ENCODE data around the gene ARL4A. TPM values are rescaled to one million over a fixed set of nuclear protein-coding genes. Genes with fewer than 3 reads are reported as not detected.

Gene ARL4A
- total and polyA plus RNA-seq, 9 of the 15 experiments (the other 6 are each of a cell fraction or from before 2014, with no cell fraction given): 118 to 688 (median 172) TPM

DNA sequence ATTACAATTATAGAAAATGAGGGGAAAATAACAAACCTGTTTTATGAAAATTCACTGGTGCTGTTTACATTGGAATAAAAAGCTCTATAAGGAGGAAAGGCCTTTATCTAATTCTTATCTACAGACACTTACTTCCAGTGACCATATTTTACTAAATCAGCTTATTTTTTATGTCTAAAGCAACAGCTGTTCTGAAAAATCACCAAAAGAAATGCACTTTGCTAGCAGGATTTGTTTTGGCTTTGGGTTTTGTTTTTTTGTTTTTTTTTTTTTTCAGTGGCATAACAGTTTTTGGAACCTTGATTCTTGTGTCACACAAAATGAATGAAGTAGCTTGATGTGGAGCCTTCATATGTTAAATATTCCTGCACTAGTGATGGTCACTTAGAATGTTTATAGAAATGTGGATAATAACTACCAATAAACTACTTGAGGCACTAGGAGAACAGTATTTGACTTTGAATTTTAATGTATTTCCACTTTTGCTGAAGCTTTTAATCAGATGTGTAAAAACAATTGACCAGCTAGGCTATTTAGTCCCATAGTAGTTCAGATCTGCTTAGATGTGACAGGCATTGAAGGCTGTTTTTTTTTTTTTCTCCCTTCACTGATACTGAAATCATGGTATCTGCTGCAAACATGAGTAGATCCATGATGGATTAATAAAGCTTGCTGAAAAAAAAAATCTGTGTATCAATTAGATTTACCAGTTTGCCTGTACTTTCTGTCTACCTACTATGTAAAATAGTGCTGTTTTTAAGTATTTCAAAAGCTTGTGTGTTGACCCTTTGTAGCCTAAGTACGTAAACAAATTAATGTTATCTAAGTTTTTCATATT lies 2.8 kb downstream of the ARL4A start (continued):
- TF ChIP-seq, protein P1, sequence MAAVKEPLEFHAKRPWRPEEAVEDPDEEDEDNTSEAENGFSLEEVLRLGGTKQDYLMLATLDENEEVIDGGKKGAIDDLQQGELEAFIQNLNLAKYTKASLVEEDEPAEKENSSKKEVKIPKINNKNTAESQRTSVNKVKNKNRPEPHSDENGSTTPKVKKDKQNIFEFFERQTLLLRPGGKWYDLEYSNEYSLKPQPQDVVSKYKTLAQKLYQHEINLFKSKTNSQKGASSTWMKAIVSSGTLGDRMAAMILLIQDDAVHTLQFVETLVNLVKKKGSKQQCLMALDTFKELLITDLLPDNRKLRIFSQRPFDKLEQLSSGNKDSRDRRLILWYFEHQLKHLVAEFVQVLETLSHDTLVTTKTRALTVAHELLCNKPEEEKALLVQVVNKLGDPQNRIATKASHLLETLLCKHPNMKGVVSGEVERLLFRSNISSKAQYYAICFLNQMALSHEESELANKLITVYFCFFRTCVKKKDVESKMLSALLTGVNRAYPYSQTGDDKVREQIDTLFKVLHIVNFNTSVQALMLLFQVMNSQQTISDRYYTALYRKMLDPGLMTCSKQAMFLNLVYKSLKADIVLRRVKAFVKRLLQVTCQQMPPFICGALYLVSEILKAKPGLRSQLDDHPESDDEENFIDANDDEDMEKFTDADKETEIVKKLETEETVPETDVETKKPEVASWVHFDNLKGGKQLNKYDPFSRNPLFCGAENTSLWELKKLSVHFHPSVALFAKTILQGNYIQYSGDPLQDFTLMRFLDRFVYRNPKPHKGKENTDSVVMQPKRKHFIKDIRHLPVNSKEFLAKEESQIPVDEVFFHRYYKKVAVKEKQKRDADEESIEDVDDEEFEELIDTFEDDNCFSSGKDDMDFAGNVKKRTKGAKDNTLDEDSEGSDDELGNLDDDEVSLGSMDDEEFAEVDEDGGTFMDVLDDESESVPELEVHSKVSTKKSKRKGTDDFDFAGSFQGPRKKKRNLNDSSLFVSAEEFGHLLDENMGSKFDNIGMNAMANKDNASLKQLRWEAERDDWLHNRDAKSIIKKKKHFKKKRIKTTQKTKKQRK (IDR thresholded peaks at IDR 0.05; ENCODE audit: borderline replicate concordance, low read depth, low read length): no peak
- TF ChIP-seq TARDBP (IDR thresholded peaks at IDR 0.05): no peak
- no peak for TF ChIP-seq RAD51 (IDR thresholded peaks at IDR 0.05; ENCODE audit: borderline replicate concordance, low read depth)
- TF ChIP-seq CSDE1 (IDR thresholded peaks at IDR 0.05): no peak
- TF ChIP-seq ZNF79 (CRISPR knock-in tag; IDR thresholded peaks at IDR 0.05; ENCODE audit: low read depth): no peak
- TF ChIP-seq, protein P2, sequence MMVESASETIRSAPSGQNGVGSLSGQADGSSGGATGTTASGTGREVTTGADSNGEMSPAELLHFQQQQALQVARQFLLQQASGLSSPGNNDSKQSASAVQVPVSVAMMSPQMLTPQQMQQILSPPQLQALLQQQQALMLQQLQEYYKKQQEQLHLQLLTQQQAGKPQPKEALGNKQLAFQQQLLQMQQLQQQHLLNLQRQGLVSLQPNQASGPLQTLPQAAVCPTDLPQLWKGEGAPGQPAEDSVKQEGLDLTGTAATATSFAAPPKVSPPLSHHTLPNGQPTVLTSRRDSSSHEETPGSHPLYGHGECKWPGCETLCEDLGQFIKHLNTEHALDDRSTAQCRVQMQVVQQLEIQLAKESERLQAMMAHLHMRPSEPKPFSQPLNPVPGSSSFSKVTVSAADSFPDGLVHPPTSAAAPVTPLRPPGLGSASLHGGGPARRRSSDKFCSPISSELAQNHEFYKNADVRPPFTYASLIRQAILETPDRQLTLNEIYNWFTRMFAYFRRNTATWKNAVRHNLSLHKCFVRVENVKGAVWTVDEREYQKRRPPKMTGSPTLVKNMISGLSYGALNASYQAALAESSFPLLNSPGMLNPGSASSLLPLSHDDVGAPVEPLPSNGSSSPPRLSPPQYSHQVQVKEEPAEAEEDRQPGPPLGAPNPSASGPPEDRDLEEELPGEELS (CRISPR knock-in tag; IDR thresholded peaks at IDR 0.05; ENCODE audit: borderline replicate concordance): no peak
- no peak for TF ChIP-seq KDM2B (CRISPR knock-in tag; IDR thresholded peaks at IDR 0.05)
- TF ChIP-seq RB1 (IDR thresholded peaks at IDR 0.05; ENCODE audit: low read depth): no peak
- TF ChIP-seq NFIC (IDR thresholded peaks at IDR 0.05): no peak
- TF ChIP-seq, protein P3, sequence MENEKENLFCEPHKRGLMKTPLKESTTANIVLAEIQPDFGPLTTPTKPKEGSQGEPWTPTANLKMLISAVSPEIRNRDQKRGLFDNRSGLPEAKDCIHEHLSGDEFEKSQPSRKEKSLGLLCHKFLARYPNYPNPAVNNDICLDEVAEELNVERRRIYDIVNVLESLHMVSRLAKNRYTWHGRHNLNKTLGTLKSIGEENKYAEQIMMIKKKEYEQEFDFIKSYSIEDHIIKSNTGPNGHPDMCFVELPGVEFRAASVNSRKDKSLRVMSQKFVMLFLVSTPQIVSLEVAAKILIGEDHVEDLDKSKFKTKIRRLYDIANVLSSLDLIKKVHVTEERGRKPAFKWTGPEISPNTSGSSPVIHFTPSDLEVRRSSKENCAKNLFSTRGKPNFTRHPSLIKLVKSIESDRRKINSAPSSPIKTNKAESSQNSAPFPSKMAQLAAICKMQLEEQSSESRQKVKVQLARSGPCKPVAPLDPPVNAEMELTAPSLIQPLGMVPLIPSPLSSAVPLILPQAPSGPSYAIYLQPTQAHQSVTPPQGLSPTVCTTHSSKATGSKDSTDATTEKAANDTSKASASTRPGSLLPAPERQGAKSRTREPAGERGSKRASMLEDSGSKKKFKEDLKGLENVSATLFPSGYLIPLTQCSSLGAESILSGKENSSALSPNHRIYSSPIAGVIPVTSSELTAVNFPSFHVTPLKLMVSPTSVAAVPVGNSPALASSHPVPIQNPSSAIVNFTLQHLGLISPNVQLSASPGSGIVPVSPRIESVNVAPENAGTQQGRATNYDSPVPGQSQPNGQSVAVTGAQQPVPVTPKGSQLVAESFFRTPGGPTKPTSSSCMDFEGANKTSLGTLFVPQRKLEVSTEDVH (IDR thresholded peaks at IDR 0.05; ENCODE audit: low read depth, partially characterized antibody): no peak
- TF ChIP-seq, protein P4, sequence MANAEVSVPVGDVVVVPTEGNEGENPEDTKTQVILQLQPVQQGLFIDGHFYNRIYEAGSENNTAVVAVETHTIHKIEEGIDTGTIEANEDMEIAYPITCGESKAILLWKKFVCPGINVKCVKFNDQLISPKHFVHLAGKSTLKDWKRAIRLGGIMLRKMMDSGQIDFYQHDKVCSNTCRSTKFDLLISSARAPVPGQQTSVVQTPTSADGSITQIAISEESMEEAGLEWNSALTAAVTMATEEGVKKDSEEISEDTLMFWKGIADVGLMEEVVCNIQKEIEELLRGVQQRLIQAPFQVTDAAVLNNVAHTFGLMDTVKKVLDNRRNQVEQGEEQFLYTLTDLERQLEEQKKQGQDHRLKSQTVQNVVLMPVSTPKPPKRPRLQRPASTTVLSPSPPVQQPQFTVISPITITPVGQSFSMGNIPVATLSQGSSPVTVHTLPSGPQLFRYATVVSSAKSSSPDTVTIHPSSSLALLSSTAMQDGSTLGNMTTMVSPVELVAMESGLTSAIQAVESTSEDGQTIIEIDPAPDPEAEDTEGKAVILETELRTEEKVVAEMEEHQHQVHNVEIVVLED (CRISPR knock-in tag; IDR thresholded peaks at IDR 0.05): no peak
- TF ChIP-seq ARNT (IDR thresholded peaks at IDR 0.05): no peak
- no peak for TF ChIP-seq ETV6 (IDR thresholded peaks at IDR 0.05; ENCODE audit: borderline replicate concordance in 1 of 2, low read depth in 2 of 2, low read length in 1 of 2)
- no peak for TF ChIP-seq ETV6 (CRISPR knock-in tag; IDR thresholded peaks at IDR 0.05; ENCODE audit: borderline replicate concordance)
- 0 out of 4 replicates have a peak, but pooled peaks of 1 of the 2 experiments have one; percentile 24 for TF ChIP-seq HDAC1 (IDR thresholded peaks at IDR 0.05)
- no peak for TF ChIP-seq NEUROD1 (IDR thresholded peaks at IDR 0.05; ENCODE audit: borderline replicate concordance, low read depth, low read length, partially characterized antibody)
- TF ChIP-seq U2AF2 (optimal IDR thresholded peaks at IDR 0.05; ENCODE audit: low read depth, low read length): no peak
